Kidney (tissue), 14 donors: ENCODE data around the gene DHX36. TPM values are rescaled to one million over a fixed set of nuclear protein-coding genes. Genes with fewer than 3 reads are reported as not detected.

Experiments used
- DNase-seq, 5 donors: peaks; one replicate each; pipeline ENCODE4 v3.0.0-alpha.2; 2013 to 2020
- FAIRE-seq: peaks from 2 replicates; lab custom pipeline; 2012; peaks lifted over from hg19 to GRCh38; lab: Jason Lieb, UNC
- H3K27ac ChIP-seq, 2 donors: one replicate each; pipeline ENCODE4 v1.7.0; 2013; ENCODE audit warnings: low read depth in 2 of 2, low read length in 2 of 2, inconsistent platforms in 1 of 2
- H3K27me3 ChIP-seq: one replicate; pipeline ENCODE4 v1.7.1; 2013; ENCODE audit warnings: low read length, inconsistent platforms; ENCODE audit not compliant: control insufficient read depth, insufficient read depth
- H3K36me3 ChIP-seq, 3 donors: one replicate each; pipeline versions ENCODE4 v1.7.0 to v1.7.1; 2013; ENCODE audit warnings: low read length in 3 of 3, control low read depth in 1 of 3, inconsistent platforms in 1 of 3; ENCODE audit not compliant: insufficient read depth in 3 of 3, control insufficient read depth in 2 of 3
- H3K4me1 ChIP-seq, 3 donors: one replicate each; pipeline versions ENCODE4 v1.7.0 to v1.7.1; 2013; ENCODE audit warnings: low read length in 3 of 3, inconsistent platforms in 1 of 3, low read depth in 1 of 3; ENCODE audit not compliant: control insufficient read depth in 2 of 3, insufficient read depth in 2 of 3
- H3K4me3 ChIP-seq, 3 donors: one replicate each; pipeline versions ENCODE4 v1.7.0 to v1.8.1; 2013; ENCODE audit warnings: low read length in 3 of 3, control low read depth in 1 of 3, inconsistent platforms in 1 of 3
- H3K9ac ChIP-seq, 3 donors: one replicate each; pipeline versions ENCODE4 v1.7.0 to v1.7.1; 2013; ENCODE audit warnings: low read length in 3 of 3, control low read depth in 1 of 3, inconsistent platforms in 1 of 3
- H3K9me3 ChIP-seq, 3 donors: one replicate each; pipeline versions ENCODE4 v1.7.0 to v1.7.1; 2013; ENCODE audit warnings: low read length in 3 of 3, control low read depth in 1 of 3, inconsistent platforms in 1 of 3; ENCODE audit not compliant: control insufficient read depth in 2 of 3, insufficient read depth in 1 of 3
- CTCF ChIP-seq: IDR thresholded peaks from 3 replicates; pipeline ENCODE4 v1.5.1; 2012; ENCODE audit warnings: mild to moderate bottlenecking, moderate library complexity, borderline replicate concordance; ENCODE audit not compliant: insufficient read depth; ENCODE audit errors: extremely low read depth
- intact Hi-C: fragments of 100-400 bp; cut with DNase I; formaldehyde crosslinking; loops from one replicate; pipeline ENCODE4 v1.11.1; 2022
- polyA plus RNA-seq: library from polyadenylated mRNA; stranded (reverse); fragments of 350-450 nt; fragmentation: Illumina TruSeq; extraction: RNeasy Lipid Tissue Mini Kit (QIAGEN cat#74804); gene quantifications from one replicate; pipeline ENCODE4 v1.2.3, GENCODE V29; 2014; ENCODE audit warnings: low read depth, low replicate concordance; ENCODE audit not compliant: insufficient read depth
- total RNA-seq: library from RNA; stranded (reverse); fragmentation: NEBNext Ultra II Directional; extraction: Animal tissue kit (Norgen Biotek cat#: 25700); gene quantifications from one replicate; pipeline ENCODE4 v1.2.1, GENCODE V29; 2021
- donor health status: control.
- donor health status: control.
- donor health status: control.
- donor health status: control.
- donor health status: control.
- donor health status: DM: yes; HTN: yes; CAD: no.
- donor health status: Normal renal cell carcinoma (clear cell type).

The DHX36 gene
- total and polyA plus RNA-seq, 2 donors from 2014 or later = 19.8 to 76.7 TPM

GRCh38 chr3:154224866-154225265 is 99.4 kb downstream of the DHX36 start:
- no peak for DNase-seq
- H3K4me1 ChIP-seq = no peaks in the 10 kb centered on the region
- no peaks in the 10 kb centered on the region for H3K27me3 ChIP-seq
- intact Hi-C loops = no loop called here
- FAIRE-seq = peak; percentile 23
- no peaks in the 10 kb centered on the region for H3K9me3 ChIP-seq
- H3K36me3 ChIP-seq = no peaks in the 10 kb centered on the region
- no peak overlapping the region for H3K9ac ChIP-seq
- TF ChIP-seq CTCF = no peak
- H3K27ac ChIP-seq = no peak overlapping the region
- H3K4me3 ChIP-seq = no peak overlapping the region

GRCh38 chr3:154224366-154224765 is 99.9 kb downstream of the DHX36 start:
- TF ChIP-seq CTCF = no peak
- intact Hi-C loops = no loop called here
- no peak for DNase-seq

GRCh38 chr3:154223519-154223918 is 100.8 kb downstream of the DHX36 start:
- FAIRE-seq = no peak
- intact Hi-C loops = no loop called here
- no peak for TF ChIP-seq CTCF

More at GRCh38 chr3:154224366-154224765, 99.9 kb downstream of the DHX36 start:
- H3K27ac ChIP-seq = no peak overlapping the region
- FAIRE-seq = no peak
- H3K36me3 ChIP-seq = no peaks in the 10 kb centered on the region
- no peak overlapping the region for H3K4me3 ChIP-seq
- no peak overlapping the region for H3K9ac ChIP-seq
- no peaks in the 10 kb centered on the region for H3K27me3 ChIP-seq
- no peaks in the 10 kb centered on the region for H3K9me3 ChIP-seq
- H3K4me1 ChIP-seq = no peaks in the 10 kb centered on the region

More at GRCh38 chr3:154223519-154223918, 100.8 kb downstream of the DHX36 start:
- H3K27ac ChIP-seq = no peak overlapping the region
- H3K9ac ChIP-seq = no peak overlapping the region
- no peaks in the 10 kb centered on the region for H3K27me3 ChIP-seq
- no peak overlapping the region for H3K4me3 ChIP-seq
- H3K4me1 ChIP-seq = no peaks in the 10 kb centered on the region
- H3K9me3 ChIP-seq = no peaks in the 10 kb centered on the region
- DNase-seq = no peak
- no peaks in the 10 kb centered on the region for H3K36me3 ChIP-seq

Other genes with a start within 250 kb of the DHX36 start
- 4.8 TPM for gene ARHGEF26, start 203.1 kb downstream of the DHX36 start, total RNA-seq
- 3.9 TPM for gene ARHGEF26, start 203.1 kb downstream of the DHX36 start, polyA plus RNA-seq
- not detected for gene GPR149, start 105.7 kb upstream of the DHX36 start, total RNA-seq
- gene GPR149, start 105.7 kb upstream of the DHX36 start, polyA plus RNA-seq = not detected